ENCODE measurements around the gene URAD.

The URAD gene

GRCh38 chr13:27967736-27968315 lies 20.7 kb downstream of the URAD start:
- peaks cover 89% of the 10 kb centered on the region for H3K27me3 ChIP-seq (ENCODE audit: insufficient read depth, poor library complexity, severe bottlenecking)

GRCh38 chr13:27967203-27967735 lies 21.2 kb downstream of the URAD start:
- DNase-seq (ENCODE audit: low read depth in 1 of 2, low spot score in 1 of 2) = peak in 1 of 2 experiments; percentile 56
- Histone ChIP-seq H3K27ac (replicated peaks) (no peak overlapping the region), H3K27me3 (ENCODE audit: insufficient read depth, poor library complexity, severe bottlenecking) (peaks cover 92% of the 10 kb centered on the region)

More at GRCh38 chr13:27967736-27968315, 20.7 kb downstream of the URAD start:
- Histone ChIP-seq H3K4me3 (replicated peaks; ENCODE audit: insufficient read depth, low read length) (peak overlapping the region; percentile 32), H3K27ac (replicated peaks) (no peak overlapping the region)
- TF ChIP-seq GABPA (IDR thresholded peaks at IDR 0.05; ENCODE audit: low read depth) = no peak
- DNase-seq (ENCODE audit: low read depth in 1 of 2, low spot score in 1 of 2) = no peak

DNA sequence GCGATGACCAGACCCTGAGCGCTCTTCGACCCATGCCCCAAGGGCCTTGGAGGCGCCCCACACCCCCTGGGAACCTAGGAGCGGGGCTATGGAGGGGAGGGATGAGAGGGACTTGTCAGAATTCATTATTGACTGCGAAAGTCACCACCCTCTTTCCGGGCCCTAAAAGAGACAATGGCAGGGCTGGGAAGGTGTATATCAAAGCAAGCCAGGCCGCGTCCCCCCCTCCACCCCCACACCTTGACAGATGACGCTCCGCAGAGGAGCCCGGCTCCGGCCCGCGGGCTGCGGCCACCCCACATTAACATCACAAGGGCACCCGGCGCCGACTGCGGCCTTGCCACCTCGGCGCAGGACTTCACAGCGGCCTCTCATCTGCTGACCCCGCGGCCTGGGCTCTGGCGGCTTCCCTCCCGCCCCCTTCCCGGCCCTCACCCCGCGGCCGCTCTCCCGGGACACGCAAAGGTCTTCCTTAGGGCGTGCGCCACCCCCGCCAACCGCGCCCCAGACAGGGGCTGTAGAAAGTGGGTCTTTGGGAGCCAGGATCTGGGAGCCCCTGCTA lies 21.8 kb downstream of the URAD start:
- Histone ChIP-seq H3K4me3 (replicated peaks; ENCODE audit: insufficient read depth, low read length) (no peak overlapping the region), H3K27me3 (ENCODE audit: insufficient read depth, poor library complexity, severe bottlenecking) (peaks cover 92% of the 10 kb centered on the region)
- TF ChIP-seq POLR2AphosphoS5 (IDR thresholded peaks at IDR 0.05; ENCODE audit: low read depth) (no peak), GABPA (IDR thresholded peaks at IDR 0.05; ENCODE audit: low read depth) (no peak), SPI1 (IDR thresholded peaks at IDR 0.05; ENCODE audit: borderline replicate concordance, low read depth) (no peak), CTCF (IDR thresholded peaks at IDR 0.05; ENCODE audit: insufficient read depth, low read length) (no peak), REST (IDR thresholded peaks at IDR 0.05; ENCODE audit: insufficient replicate concordance, low read depth) (no peak)

More at GRCh38 chr13:27967203-27967735, 21.2 kb downstream of the URAD start:
- no peak overlapping the region for H3K4me3 ChIP-seq (replicated peaks; ENCODE audit: insufficient read depth, low read length)
- 0 out of 2 replicates have a peak, but pooled peaks have one; percentile 16 for TF ChIP-seq GABPA (IDR thresholded peaks at IDR 0.05; ENCODE audit: low read depth)
- no peak for TF ChIP-seq POLR2AphosphoS5 (IDR thresholded peaks at IDR 0.05; ENCODE audit: low read depth)
- TF ChIP-seq CTCF (IDR thresholded peaks at IDR 0.05; ENCODE audit: insufficient read depth, low read length) = no peak
- no peak for TF ChIP-seq REST (IDR thresholded peaks at IDR 0.05; ENCODE audit: insufficient replicate concordance, low read depth)
- peak; percentile 94 for TF ChIP-seq SPI1 (IDR thresholded peaks at IDR 0.05; ENCODE audit: borderline replicate concordance, low read depth)

GRCh38 chr13:27965740-27966640 lies 22.5 kb downstream of the URAD start:
- H3K4me3 ChIP-seq (replicated peaks; ENCODE audit: insufficient read depth, low read length) = no peak overlapping the region
- no peak for DNase-seq (ENCODE audit: low read depth in 1 of 2, low spot score in 1 of 2)
- no peak overlapping the region for H3K27ac ChIP-seq (replicated peaks)
- TF ChIP-seq REST (IDR thresholded peaks at IDR 0.05; ENCODE audit: insufficient replicate concordance, low read depth) = no peak
- no peak for TF ChIP-seq SPI1 (IDR thresholded peaks at IDR 0.05; ENCODE audit: borderline replicate concordance, low read depth)
- TF ChIP-seq GABPA (IDR thresholded peaks at IDR 0.05; ENCODE audit: low read depth) = no peak
- no peak for TF ChIP-seq POLR2AphosphoS5 (IDR thresholded peaks at IDR 0.05; ENCODE audit: low read depth)
- peaks cover 92% of the 10 kb centered on the region for H3K27me3 ChIP-seq (ENCODE audit: insufficient read depth, poor library complexity, severe bottlenecking)

More for the DNA sequence above, 21.8 kb downstream of the URAD start:
- no peak for DNase-seq (ENCODE audit: low read depth in 1 of 2, low spot score in 1 of 2)
- H3K27ac ChIP-seq (replicated peaks) = no peak overlapping the region
